ENCODE results near the gene DIP2A.

Gene DIP2A

DNA sequence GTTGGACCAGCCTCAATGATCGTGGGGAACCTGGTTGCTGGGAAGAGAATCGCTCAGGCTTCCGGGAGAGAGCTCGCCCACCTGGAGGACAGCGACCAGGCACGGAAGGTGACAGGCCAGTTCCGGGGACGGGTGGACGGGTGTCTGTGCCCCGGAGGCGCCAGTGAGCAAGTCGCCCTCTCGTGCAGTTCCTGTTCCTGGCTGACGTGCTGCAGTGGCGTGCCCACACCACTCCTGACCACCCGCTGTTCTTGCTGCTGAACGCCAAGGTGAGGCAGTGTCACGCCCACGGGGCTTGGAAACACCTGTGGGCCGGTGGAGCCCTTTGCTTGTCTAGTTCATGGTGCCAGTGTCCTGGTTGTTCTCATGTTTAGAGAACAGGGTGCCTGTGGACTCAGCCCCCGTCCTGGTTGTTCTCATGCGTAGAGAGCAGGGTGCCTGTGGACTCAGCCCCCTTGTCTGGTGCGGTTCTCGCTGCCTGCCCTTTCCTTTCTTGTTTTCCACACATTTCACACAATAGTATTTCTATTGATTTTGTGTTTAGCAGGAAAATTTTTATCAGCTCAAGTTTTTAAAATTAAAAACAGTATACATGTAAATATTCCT is 93.0 kb downstream of the DIP2A start:
- Histone ChIP-seq H3K36me3 (ENCODE audit: low read length) (no peaks in the 10 kb centered on the region), H3K79me2 (ENCODE audit: insufficient read depth, low read length) (no peaks in the 10 kb centered on the region), H3K27me3 (ENCODE audit: low read length) (no peaks in the 10 kb centered on the region), H3K4me2 (ENCODE audit: low read depth, low read length, poor library complexity, severe bottlenecking) (no peak overlapping the region), H3F3A (ENCODE audit: insufficient read depth) (0 out of 2 replicates have a peak, but pooled peaks cover 4% of the 10 kb centered on the region), H2AFZ (ENCODE audit: low read depth, low read length, severe bottlenecking) (no peak overlapping the region), H4K20me1 (ENCODE audit: low read depth, low read length) (no peaks in the 10 kb centered on the region), H3K27ac (ENCODE audit: low read depth, low read length) (no peak overlapping the region), H3K9me2 (replicated peaks; ENCODE audit: insufficient read depth, low read length) (no peaks in the 10 kb centered on the region), H3K4me3 (ENCODE audit: insufficient read depth, low read length, poor library complexity, severe bottlenecking) (no peak overlapping the region), H3K9ac (ENCODE audit: low read length) (no peak overlapping the region), H3K9me3 (ENCODE audit: insufficient read depth, low read length) (no peaks in the 10 kb centered on the region)
- no peak for TF ChIP-seq EZH2phosphoT487 (conservative IDR thresholded peaks at IDR 0.05; ENCODE audit: low read length)
- TF ChIP-seq, protein P1, sequence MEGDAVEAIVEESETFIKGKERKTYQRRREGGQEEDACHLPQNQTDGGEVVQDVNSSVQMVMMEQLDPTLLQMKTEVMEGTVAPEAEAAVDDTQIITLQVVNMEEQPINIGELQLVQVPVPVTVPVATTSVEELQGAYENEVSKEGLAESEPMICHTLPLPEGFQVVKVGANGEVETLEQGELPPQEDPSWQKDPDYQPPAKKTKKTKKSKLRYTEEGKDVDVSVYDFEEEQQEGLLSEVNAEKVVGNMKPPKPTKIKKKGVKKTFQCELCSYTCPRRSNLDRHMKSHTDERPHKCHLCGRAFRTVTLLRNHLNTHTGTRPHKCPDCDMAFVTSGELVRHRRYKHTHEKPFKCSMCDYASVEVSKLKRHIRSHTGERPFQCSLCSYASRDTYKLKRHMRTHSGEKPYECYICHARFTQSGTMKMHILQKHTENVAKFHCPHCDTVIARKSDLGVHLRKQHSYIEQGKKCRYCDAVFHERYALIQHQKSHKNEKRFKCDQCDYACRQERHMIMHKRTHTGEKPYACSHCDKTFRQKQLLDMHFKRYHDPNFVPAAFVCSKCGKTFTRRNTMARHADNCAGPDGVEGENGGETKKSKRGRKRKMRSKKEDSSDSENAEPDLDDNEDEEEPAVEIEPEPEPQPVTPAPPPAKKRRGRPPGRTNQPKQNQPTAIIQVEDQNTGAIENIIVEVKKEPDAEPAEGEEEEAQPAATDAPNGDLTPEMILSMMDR (IDR thresholded peaks at IDR 0.05; ENCODE audit: insufficient read depth, low read length, poor library complexity, severe bottlenecking): no peak

DNA sequence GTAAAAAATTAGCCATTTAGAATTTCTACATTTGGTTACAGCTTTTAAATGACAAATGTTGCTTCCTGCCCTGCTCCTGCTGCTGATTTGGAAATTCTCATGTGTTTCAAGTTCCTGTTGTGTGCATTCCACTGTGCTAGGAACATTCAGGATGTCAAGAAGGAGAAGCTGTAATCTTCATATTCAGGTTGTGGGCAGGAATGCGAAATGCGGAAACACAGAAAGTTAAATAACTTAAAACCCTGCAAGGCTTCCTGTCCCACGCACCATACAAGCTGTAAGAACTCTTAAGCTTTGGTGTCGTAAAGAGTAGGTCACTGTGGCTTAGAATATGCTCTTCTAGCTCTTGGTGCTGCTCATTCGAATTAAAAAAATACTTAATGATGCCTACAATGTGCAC is 93.6 kb downstream of the DIP2A start:
- Histone ChIP-seq H3K9ac (ENCODE audit: low read length) (no peak overlapping the region), H2AFZ (ENCODE audit: low read depth, low read length, severe bottlenecking) (no peak overlapping the region), H3K4me2 (ENCODE audit: low read depth, low read length, poor library complexity, severe bottlenecking) (no peak overlapping the region)

DNA sequence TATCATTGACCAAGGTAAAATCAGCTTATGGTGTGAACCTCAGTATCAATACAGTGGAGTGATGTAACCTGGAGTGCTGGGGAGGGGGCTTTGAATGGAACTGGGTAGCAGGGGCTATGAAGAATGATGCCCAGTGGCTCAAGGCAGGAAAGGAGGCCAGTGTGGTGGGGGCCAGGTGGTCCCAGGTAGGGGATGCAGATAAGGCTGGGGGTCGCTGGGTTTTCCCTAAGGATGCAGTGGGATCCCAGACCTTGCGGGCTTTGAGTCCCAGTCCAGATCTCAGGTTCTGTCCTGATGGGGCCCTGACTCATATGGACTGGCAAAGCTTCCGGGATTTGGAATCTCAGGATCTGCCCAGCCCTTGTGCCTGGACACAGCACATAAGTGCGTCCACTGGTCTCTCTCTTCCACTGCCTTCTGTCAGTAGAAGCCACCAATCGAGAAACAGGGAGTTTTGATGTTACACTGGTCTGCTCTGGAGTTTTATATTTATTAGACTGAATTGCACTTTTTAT is 94.2 kb downstream of the DIP2A start:
- Histone ChIP-seq H3K4me2 (ENCODE audit: low read depth, low read length, poor library complexity, severe bottlenecking) (no peak overlapping the region), H3K9me3 (ENCODE audit: insufficient read depth, low read length) (no peaks in the 10 kb centered on the region), H4K20me1 (ENCODE audit: low read depth, low read length) (no peaks in the 10 kb centered on the region), H3K9me2 (replicated peaks; ENCODE audit: insufficient read depth, low read length) (no peaks in the 10 kb centered on the region), H3F3A (ENCODE audit: insufficient read depth) (0 out of 2 replicates have a peak, but pooled peaks cover 4% of the 10 kb centered on the region), H3K79me2 (ENCODE audit: insufficient read depth, low read length) (no peaks in the 10 kb centered on the region), H3K27me3 (ENCODE audit: low read length) (no peaks in the 10 kb centered on the region), H3K36me3 (ENCODE audit: low read length) (no peaks in the 10 kb centered on the region), H3K9ac (ENCODE audit: low read length) (no peak overlapping the region), H2AFZ (ENCODE audit: low read depth, low read length, severe bottlenecking) (no peak overlapping the region), H3K27ac (ENCODE audit: low read depth, low read length) (no peak overlapping the region), H3K4me3 (ENCODE audit: insufficient read depth, low read length, poor library complexity, severe bottlenecking) (no peak overlapping the region)
- TF ChIP-seq, protein P1 (IDR thresholded peaks at IDR 0.05; ENCODE audit: insufficient read depth, low read length, poor library complexity, severe bottlenecking): no peak
- TF ChIP-seq EZH2phosphoT487 (conservative IDR thresholded peaks at IDR 0.05; ENCODE audit: low read length): no peak

More for the DNA sequence above, 93.6 kb downstream of the DIP2A start:
- Histone ChIP-seq H3K9me3 (ENCODE audit: insufficient read depth, low read length) (no peaks in the 10 kb centered on the region), H3K9me2 (replicated peaks; ENCODE audit: insufficient read depth, low read length) (no peaks in the 10 kb centered on the region), H3K4me3 (ENCODE audit: insufficient read depth, low read length, poor library complexity, severe bottlenecking) (no peak overlapping the region), H4K20me1 (ENCODE audit: low read depth, low read length) (no peaks in the 10 kb centered on the region), H3F3A (ENCODE audit: insufficient read depth) (0 out of 2 replicates have a peak, but pooled peaks cover 4% of the 10 kb centered on the region), H3K36me3 (ENCODE audit: low read length) (no peaks in the 10 kb centered on the region), H3K79me2 (ENCODE audit: insufficient read depth, low read length) (no peaks in the 10 kb centered on the region), H3K27me3 (ENCODE audit: low read length) (no peaks in the 10 kb centered on the region), H3K27ac (ENCODE audit: low read depth, low read length) (no peak overlapping the region)
- no peak for TF ChIP-seq EZH2phosphoT487 (conservative IDR thresholded peaks at IDR 0.05; ENCODE audit: low read length)
- TF ChIP-seq, protein P1 (IDR thresholded peaks at IDR 0.05; ENCODE audit: insufficient read depth, low read length, poor library complexity, severe bottlenecking): no peak

Data from SU-DHL-6 (cell line).